T-helper 9 cell (primary cell): ENCODE data around the gene HTRA3.

ENCODE experiments used
- DNase-seq: peaks from one replicate; pipeline ENCODE4 v3.0.0-alpha.2; 2020
- total RNA-seq, 2 donors: gene quantifications; one replicate each; lab custom pipeline; 2026; lab: John Stamatoyannopoulos, UW

HTRA3 gene
- 0 reads per million in 2 donors for total RNA-seq

DNA sequence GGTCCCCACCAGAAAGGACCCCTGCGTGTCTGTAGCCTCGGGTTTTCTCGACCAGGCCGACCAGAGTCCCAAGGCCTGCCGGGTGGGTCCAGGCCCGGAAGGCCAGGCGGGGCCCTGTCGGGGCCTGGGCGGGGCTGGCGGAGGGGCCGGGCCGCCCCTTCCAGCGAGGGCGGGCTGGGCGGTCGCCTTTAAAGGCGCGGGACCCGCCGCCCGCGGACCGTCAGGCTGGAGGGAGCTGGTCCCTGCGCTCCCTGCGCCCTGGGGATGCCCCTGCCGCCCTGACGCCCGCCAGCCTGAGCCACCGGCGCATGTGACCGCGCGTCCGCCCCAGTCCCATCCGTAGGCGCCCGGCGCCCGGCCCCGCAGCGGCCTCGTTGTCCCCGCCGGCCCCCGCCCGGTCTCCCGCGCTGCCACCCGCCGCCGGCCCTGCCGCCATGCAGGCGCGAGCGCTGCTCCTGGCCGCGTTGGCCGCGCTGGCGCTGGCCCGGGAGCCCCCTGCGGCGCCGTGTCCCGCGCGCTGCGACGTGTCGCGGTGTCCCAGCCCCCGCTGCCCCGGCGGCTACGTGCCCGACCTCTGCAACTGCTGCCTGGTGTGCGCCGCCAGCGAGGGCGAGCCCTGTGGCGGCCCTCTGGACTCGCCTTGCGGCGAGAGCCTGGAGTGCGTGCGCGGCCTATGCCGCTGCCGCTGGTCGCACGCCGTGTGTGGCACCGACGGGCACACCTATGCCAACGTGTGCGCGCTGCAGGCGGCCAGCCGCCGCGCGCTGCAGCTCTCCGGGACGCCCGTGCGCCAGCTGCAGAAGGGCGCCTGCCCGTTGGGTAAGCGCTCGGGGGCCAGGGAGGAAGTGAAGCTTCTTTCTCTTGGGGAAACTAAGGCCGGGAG, at the start of gene HTRA3:
Gene HTRA3, plus strand, starts transcription at position 220 of the 883 bp plus-strand sequence. Its CDS starts 215 bp downstream, at position 435.
- no peak for DNase-seq

DNA sequence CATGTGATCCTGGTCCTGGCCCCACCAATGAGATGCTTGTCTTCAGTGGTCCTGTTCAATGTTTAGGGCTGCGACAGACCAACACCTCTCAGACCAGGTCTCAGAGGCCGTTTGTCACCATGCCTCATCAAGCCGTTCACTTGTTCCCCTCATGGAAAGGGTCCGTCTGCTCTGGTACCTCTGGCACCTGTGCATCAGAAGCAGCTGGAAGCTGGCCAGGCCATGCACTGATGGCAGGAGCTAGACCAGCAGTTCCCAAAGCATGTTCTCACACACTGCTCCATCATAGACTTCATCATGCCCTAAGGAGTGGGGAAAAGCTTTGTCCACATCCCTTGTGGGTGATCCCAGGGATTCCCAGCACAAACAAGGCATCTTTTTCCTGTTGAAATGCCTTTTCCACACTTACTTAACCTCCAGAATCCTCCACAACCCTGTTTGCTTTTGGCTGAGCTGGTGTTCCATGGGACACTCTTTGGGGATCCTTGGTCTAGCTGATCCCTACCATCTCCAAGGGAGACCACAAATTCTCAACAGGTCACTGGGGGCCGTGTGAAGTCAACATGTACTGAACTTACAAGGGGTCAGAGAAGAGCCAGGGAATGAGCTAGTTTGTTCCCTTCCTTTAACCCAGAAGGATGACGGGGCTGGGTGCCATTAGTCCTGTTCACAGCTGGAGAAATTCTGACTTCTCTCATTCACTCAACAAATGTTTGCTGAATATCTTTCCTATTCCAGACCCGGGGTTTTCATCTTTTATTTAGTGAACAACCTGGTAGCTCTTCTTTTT, 48.7 kb upstream of the HTRA3 start:
- no peak for DNase-seq

DNA sequence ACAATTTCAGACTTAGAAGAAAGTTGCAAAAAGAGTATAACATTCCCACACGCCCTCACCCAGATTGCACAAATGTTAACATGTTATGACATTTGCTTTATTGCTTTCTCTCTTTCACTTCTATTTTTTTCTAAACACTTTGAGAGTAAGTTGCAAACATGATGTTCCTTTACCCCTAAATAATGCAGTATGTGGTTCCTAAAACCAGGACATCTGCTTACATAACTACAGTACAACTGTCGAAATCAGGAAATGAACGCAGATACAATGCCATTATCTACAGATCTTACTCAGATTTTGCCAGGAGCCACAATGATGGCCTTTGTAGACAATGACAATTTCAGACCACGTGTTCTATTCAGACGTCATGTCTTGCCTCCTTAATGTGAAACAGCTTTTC, 48.1 kb upstream of the HTRA3 start:
- DNase-seq: no peak

DNA sequence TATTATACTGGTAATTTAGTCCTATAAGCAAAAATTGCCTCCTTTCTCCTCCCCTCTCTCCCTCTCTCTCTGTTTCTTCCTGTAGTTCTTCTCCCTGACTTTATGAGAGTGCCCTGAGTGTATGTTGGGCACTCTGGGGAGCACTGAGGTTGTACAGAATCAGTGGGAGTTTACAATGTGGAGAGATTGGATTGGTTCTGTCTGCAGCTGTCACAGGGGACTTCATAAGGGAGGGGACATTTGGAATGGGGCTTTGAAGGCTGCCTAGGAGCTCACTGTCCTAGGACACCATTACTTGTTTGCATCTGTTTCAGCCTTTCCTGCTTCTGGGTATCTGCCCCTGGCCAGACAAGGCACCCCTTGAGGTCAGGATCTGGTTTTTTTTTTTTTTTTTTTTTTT, 47.6 kb upstream of the HTRA3 start:
- DNase-seq: no peak

DNA sequence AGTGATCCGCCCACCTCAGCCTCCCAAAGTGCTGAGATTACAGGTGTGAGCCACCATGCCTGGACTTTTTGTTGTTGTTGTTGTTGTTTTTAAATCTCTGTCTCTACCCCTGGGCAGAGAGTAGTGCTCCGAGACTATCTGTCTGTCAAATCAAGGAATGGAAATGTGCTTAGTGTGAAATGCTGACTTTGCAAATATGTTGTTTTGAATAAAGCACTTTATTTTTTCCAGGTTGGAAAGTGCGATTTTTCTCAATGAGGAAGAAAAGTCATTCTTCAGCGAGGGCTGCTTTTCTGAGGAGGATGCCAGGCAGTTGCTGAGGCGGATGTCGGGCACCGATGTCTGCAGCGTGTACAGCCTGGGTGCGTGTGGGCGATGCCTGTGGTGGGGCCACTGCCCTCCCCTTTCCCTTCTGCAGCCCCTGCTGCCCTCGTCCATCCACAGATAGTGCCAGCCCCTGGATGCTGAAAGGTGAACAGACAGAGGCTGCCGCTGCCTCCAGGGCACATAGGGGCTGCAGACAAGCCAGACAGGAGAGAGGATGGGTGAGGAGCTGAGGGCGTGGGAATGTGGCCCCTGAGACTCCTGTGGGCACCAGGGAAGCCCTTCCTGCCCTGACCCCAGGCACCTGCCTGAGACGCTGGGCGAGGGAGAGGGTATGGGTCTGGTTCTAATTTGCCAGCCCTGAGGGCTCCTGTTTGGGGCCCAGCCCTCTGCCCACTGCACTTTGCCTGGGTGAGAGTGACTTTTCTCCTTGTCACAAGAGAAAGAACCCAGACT, 46.8 kb upstream of the HTRA3 start:
- DNase-seq: no peak

DNA sequence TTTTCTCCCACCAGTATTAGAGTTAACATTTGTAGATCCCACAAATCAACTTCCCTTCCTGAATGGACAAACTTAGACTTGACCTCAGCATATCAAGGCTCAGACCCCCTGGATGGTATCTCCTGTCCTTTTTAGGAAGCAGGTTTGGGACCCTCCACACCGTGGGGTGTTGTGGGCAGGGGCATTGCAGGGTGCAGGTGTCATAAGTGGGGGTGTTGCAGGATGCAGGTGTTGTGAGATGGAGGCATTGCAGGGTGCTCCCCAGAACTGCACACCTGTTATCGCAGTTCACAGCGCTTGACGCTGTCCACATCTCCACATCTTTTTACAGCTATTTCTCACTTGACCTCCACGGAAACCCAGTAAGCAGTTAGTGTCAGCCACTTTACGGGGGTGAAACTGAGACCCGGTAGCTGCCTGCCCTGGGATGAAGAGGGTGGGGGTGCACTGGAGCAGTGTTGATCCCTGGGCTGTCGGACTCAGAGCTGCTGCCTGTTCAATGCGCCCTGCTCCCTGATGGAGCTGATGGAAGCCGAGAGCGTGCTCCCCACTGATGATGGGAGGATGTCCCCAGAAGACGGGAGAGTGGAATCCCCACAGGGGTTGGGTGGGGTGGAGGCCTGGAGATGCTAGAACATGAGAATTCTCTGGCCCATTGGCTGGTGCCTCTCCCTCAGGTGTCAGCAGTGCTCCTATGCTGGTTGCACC, 45.1 kb upstream of the HTRA3 start:
- DNase-seq: no peak

DNA sequence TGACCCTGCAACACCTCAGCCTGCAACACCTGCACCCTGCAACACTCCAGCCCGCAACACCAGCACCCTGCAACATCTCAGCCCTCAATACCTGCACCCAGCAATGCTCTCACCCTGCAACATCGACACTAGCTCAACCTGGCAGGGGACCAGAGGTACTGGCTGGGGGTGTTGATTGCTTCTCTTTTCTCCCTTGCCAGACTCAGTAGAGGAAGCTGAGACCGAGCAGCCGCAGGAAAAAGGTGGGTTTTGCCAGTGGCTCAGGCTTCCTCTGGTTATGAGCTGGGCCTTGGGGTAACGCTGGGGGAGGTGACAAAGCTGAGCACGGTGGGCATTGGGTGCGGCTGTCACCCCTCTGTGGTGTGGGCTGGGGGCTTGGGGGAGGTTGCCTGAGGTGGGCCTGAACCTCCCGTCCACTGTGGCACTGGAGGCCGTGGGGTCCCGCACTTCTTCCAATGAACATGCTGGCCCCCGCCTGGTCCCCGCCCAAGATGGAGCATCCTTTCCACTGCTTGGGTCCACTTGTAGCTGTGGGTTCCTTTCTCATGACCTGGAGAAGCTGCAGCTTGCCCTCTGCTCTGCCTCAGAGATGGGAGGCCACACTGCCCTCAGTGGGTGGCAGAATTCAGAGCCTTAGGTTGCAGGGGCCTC, 44.5 kb upstream of the HTRA3 start:
- DNase-seq: no peak

DNA sequence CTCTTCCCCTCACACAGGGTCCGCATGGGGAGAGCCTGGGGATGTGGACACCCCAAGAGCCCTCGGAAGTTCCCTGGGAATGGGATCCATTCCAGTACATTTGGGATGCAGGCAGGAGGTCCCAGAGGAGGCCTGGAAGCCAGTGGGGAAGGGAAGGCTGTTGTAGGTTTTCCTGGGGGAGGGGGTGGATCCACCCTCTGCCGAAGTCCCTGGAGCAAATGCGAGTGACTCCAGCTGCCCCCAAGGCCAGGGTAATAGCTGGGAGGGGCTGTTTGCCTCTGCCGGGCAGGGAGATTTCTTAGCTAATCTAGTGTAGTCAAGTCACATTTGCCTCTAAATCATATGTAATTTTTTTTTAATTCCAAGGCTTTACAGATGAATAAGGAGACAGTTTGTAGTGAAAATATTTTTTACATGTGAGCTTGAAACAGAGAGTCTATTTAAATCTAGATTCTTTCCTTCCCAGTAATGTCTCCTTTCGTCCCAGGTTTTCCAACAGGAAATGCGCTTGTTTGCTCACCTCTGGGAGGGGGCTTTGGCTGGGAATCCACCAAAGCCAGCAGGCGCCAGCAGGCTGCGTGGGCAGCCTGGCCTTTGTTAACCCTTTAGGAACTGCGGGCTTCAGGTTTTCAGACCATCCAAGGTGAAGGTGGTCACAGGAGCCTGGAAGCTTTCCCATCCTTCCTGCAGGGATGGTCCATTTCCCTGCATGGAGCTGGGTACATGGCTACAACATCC, 43.7 kb upstream of the HTRA3 start:
- DNase-seq: no peak

DNA sequence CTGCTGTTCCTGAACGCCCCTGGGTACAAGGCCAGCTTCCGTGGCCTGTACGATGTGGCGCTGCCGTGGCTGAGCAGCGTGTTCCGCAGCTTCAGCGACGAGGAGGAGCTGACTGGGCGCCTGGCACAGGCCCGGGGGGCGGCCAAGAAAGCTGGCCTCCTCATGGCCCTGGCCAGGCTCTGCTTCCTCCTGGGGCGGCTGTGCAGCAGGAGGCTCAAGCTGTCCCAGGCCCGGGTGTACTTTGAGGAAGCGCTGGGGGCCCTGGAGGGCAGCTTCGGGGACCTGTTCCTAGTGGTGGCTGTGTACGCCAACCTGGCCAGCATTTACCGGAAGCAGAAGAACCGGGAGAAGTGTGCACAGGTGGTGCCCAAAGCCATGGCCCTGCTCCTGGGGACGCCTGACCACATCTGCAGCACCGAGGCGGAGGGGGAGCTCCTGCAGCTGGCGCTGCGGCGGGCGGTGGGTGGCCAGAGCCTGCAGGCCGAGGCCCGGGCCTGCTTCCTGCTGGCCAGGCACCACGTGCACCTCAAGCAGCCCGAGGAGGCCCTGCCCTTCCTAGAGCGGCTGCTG, 42.3 kb upstream of the HTRA3 start:
- DNase-seq: no peak

DNA sequence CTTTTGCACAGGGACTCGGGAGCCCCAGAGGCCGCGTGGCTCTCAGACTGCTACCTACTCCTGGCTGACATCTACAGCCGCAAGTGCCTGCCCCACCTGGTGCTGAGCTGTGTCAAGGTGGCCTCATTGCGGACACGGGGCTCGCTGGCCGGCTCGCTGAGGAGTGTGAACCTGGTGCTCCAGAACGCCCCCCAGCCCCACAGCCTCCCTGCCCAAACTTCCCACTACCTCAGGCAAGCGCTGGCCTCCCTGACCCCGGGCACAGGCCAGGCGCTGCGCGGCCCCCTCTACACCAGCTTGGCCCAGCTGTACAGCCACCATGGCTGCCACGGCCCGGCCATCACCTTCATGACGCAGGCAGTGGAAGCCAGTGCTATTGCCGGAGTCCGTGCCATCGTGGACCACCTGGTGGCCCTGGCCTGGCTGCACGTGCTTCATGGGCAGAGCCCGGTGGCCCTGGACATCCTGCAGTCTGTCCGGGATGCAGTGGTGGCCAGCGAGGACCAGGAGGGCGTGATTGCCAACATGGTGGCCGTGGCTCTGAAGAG, 41.7 kb upstream of the HTRA3 start:
- no peak for DNase-seq

DNA sequence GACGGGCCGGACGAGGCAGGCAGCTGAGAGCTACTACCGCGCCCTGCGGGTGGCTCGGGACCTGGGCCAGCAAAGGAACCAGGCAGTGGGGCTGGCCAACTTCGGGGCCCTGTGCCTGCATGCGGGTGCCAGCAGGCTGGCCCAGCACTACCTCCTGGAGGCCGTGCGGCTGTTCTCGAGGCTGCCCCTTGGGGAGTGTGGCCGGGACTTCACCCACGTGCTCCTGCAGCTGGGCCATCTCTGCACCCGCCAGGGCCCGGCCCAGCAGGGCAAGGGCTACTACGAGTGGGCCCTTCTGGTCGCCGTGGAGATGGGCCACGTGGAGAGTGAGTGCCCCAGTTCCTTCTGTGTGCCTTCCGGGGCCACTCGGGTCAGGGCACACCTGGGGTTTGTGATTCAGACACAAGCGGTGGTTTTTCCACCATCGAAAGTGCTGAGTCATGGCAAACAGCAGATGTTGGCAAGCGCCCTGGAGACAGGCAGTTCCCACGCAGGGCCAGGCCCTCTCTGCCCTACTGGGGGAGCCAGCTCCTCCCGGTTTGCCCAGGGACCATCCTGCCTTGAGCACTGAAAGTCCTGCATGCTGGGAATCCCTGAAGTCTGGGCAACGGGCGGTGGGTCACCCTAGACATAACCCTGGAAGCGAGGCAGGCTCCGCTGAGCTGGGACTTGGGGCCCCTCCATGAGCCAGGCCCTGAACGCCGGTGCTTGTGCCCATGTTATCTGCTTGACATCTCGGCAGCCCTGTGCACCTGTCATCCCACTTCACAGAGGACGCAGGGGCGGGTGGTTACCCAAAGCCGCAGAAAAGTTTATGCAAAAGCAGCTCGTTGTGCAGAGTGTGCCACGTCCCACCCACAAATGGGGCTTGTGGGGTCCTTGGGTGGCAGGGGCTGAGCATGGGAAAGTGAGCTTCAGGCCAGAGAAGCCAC, 41.0 kb upstream of the HTRA3 start:
- peak; percentile 55 for DNase-seq

DNA sequence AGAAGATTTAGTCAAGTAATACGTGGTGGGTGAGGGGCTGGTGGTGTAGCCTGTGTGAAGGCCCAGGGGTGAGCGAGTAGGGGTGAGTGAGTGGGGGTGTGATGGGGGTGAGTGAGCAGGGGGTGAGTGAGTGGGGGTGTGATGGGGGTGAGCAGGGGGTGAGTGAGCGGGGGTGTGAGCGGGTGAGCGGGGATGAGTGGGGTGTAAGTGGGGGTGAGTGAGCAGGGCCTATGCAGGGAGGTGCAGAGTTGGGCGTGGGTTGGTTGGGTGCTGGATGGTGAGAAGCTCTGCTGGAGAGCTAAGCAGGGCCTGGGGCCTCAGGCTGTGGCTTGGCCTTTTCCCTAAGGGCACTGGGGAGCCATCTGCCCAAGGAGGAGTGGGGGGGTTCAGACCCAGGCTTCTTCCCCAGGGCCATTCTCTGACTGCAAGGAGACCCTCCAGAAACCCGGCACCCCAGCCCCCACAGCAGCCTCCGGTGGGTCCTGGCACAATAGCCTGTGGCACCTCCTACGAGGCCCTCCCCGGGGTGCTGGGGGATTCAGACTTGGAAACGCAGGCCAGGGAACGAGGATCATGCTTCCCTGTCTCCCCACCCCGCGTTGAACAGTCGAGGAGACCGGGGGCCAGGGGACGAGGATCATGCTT, 40.1 kb upstream of the HTRA3 start:
- no peak for DNase-seq

DNA sequence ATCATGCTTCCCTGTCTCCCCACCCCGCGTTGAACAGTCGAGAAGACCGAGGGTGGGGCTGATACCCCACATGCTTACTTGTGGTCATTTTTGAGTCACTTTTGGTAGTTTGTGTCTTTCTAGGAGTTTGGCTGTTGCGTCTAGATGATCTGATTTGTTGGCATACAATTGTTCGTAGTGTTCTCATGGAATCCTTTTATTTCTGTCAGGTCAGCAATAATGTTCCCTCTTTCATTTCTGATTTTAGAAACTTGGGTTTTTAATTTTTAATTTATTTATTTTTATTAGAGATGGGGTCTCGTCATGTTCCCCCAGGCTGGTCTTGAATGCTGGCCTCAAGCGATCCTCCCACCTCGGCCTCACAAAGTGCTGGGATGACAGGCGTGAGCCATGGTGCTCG, 39.5 kb upstream of the HTRA3 start:
- no peak for DNase-seq

DNA sequence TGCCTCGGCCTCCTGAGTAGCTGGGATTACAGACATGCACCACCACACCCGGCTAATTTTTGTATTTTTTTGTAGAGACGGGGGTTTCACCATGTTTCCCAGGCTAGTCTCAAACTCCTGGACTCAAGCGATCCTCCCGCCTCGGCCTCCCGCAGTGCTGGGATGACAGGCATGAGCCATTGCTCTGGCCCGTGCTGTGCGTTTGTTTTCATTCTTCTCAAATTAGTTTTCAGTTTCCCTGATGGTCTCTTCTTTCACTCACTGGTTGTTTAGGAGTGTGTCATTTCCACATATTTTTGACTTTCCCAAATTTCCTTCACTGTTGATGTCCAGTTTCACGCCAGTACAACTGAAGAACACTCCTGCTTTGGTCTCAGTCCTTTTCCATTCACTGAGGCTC, 38.7 kb upstream of the HTRA3 start:
- DNase-seq: no peak

DNA sequence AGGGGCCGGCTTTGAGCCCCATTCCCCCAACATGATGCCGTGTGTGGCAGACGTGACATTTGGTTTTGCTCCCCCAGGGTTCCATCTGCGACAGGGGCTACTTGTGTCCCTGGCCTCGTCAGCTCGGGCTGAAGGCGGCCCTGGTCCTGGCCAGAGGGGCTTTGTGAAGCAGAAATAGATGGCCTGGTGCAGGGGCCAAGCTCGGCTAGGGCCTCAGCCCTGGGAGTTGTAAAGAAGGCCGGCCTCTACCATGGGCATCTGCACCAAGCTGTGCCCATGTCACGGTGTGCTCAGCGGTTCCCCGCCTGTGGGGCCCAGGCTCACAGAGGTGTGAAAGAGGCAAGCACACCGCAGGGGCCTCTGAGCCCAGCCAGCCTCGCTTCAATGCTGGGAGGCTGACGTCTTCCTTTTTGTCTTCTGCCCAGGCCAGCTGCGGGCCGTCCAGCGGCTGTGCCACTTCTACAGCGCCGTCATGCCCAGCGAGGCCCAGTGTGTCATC, 38.0 kb upstream of the HTRA3 start:
- DNase-seq: no peak

DNA sequence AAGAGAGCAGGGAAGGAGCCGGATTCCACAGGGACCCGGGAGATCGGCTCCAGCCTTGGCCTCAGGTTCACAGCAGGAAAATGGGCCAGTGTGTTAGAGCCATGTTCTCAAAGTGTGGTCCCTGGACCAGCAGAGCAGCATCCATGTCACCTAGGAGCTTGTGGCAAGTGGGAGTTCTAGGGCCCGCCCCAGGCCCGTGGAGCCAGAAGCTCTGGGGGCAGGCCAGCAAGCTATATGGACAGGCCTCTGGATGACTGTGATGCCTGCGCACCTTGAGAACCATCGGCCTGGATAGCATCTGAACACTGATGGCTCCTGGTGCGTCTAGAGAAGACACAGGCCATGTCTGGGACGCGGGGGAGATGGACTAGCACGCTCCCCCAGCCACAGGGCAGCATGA, 36.8 kb upstream of the HTRA3 start:
- no peak for DNase-seq

DNA sequence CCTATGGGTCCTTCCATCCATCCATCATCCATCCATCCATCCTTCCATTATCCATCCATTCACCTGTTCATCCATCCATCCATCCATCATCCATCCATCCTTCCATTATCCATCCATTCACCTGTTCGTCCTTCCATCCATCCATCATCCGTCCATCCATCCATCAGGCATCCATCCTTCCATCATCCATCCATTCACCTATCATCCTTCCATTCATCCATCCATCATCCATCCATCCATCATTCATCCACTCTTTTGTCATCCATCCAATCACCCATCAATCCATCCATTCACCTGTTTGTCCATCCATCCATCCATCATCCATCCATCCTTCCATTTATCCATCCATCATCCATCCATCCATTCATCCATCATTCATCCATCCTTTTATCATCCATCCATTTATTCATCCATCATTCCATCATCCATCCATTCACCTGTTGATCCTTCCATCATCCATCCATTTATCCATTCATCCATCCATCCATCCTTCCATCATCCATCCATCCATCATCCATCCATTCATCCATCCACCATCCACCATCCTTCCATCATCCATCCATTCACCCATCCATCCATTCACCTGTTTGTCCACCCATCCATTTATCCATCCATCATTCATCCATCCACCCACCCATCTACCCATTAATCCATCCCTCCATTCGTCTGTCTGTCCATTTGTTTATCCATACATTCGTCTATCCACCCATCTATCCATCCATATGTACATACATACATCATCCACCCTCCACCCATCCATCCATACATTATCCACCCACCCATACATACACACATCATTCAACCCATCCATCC, 35.7 kb upstream of the HTRA3 start:
- DNase-seq: no peak

DNA sequence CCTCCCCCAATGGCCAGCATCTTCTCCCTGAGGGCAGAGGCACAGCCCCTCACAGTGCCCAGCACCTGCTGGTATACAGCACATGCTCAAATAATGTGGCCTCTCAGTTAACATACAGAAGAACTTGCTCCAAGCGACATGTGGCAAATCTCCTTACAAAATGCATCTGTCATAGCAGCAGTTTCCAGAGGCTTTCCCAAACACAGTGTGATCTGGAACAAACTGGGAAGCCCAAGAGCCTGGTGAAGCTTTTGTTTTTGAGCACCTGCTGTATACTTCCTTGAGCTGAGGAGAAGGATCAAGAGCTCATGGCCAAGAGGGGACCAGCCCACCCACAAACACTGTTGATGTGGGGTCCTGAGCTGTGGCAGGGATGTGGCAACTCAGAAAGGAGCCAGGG, 34.8 kb upstream of the HTRA3 start:
- DNase-seq: no peak
